ENCODE measurements around the gene ATG7.
A peak's percentile ranks its signal among the peaks of the same experiment; 100 is the strongest.
"Not testable (repeated sequence)": the region's sequence is repeated elsewhere in the genome, so short reads cannot be mapped to it uniquely, and the experiment has no call there.

ATG7 gene

GRCh38 chr3:11445193-11445592, 173.0 kb downstream of the ATG7 start:
- DNase-seq, H3K4me3 Mint-ChIP-seq, H3K27ac Mint-ChIP-seq, H3K27me3 Mint-ChIP-seq, H3K4me1 Mint-ChIP-seq, H3K9me3 Mint-ChIP-seq, ATAC-seq: not testable (repeated sequence)
- peaks cover 22% of the 10 kb centered on the region for H3K36me3 Mint-ChIP-seq (ENCODE audit: low read depth)

- H3K4me3 Mint-ChIP-seq = no peak overlapping the region
- H3K9me3 Mint-ChIP-seq = no peaks in the 10 kb centered on the region
- H3K4me1 Mint-ChIP-seq = no peaks in the 10 kb centered on the region
- DNase-seq (no peak), ATAC-seq (no peak)
- H3K36me3 Mint-ChIP-seq (ENCODE audit: low read depth) = peaks cover 22% of the 10 kb centered on the region
- H3K27ac Mint-ChIP-seq = no peak overlapping the region
- H3K27me3 Mint-ChIP-seq = no peaks in the 10 kb centered on the region
These were observed 173.7 kb downstream of the ATG7 start for GRCh38 chr3:11445883-11446282.

- Mint-ChIP-seq H3K27ac (no peak overlapping the region), H3K36me3 (ENCODE audit: low read depth) (peaks cover 18% of the 10 kb centered on the region), H3K27me3 (no peaks in the 10 kb centered on the region), H3K9me3 (no peaks in the 10 kb centered on the region), H3K4me1 (no peaks in the 10 kb centered on the region), H3K4me3 (no peak overlapping the region)
- ATAC-seq (no peak), DNase-seq (no peak)
These were observed 175.5 kb downstream of the ATG7 start for GRCh38 chr3:11447584-11448200.

GRCh38 chr3:11450015-11450414, 177.8 kb downstream of the ATG7 start:
- H3K9me3 Mint-ChIP-seq = no peaks in the 10 kb centered on the region
- no peak for ATAC-seq
- H3K36me3 Mint-ChIP-seq (ENCODE audit: low read depth) = peaks cover 5% of the 10 kb centered on the region
- no peak for DNase-seq
- H3K4me1 Mint-ChIP-seq = no peaks in the 10 kb centered on the region
- no peaks in the 10 kb centered on the region for H3K27me3 Mint-ChIP-seq
- no peak overlapping the region for H3K27ac Mint-ChIP-seq
- H3K4me3 Mint-ChIP-seq = no peak overlapping the region

- H3K4me3 Mint-ChIP-seq = no peak overlapping the region
- ATAC-seq = no peak
- H3K36me3 Mint-ChIP-seq (ENCODE audit: low read depth) = peaks cover 6% of the 10 kb centered on the region
- DNase-seq = no peak
- no peak overlapping the region for H3K27ac Mint-ChIP-seq
- no peaks in the 10 kb centered on the region for H3K27me3 Mint-ChIP-seq
- no peaks in the 10 kb centered on the region for H3K4me1 Mint-ChIP-seq
- H3K9me3 Mint-ChIP-seq = no peaks in the 10 kb centered on the region
These were observed 180.1 kb downstream of the ATG7 start for GRCh38 chr3:11452312-11452711.

- Mint-ChIP-seq H3K9me3 (no peaks in the 10 kb centered on the region), H3K4me3 (no peak overlapping the region)
These were observed 181.0 kb downstream of the ATG7 start for GRCh38 chr3:11452885-11453847.

GRCh38 chr3:11455956-11456355, 183.8 kb downstream of the ATG7 start:
- no peak for DNase-seq
- no peaks in the 10 kb centered on the region for H3K27me3 Mint-ChIP-seq

More at GRCh38 chr3:11452885-11453847, 181.0 kb downstream of the ATG7 start:
- no peaks in the 10 kb centered on the region for H3K4me1 Mint-ChIP-seq
- no peaks in the 10 kb centered on the region for H3K27me3 Mint-ChIP-seq
- H3K36me3 Mint-ChIP-seq (ENCODE audit: low read depth) = peaks cover 9% of the 10 kb centered on the region
- DNase-seq = no peak
- H3K27ac Mint-ChIP-seq = no peak overlapping the region
- ATAC-seq = no peak

GRCh38 chr3:11457135-11457534, 184.9 kb downstream of the ATG7 start:
- Mint-ChIP-seq H3K36me3 (ENCODE audit: low read depth) (peaks cover 7% of the 10 kb centered on the region), H3K4me1 (no peaks in the 10 kb centered on the region), H3K9me3 (no peaks in the 10 kb centered on the region), H3K27ac (no peak overlapping the region), H3K27me3 (no peaks in the 10 kb centered on the region), H3K4me3 (no peak overlapping the region)
- no peak for DNase-seq
- ATAC-seq = no peak

More at GRCh38 chr3:11455956-11456355, 183.8 kb downstream of the ATG7 start:
- Mint-ChIP-seq H3K4me1 (no peaks in the 10 kb centered on the region), H3K27ac (peak overlapping the region; percentile 28), H3K9me3 (no peaks in the 10 kb centered on the region), H3K4me3 (no peak overlapping the region), H3K36me3 (ENCODE audit: low read depth) (peaks cover 7% of the 10 kb centered on the region)
- ATAC-seq = no peak

- peaks cover 10% of the 10 kb centered on the region for H3K36me3 Mint-ChIP-seq (ENCODE audit: low read depth)
- H3K4me3 Mint-ChIP-seq = no peak overlapping the region
- DNase-seq (no peak), ATAC-seq (no peak)
- H3K4me1 Mint-ChIP-seq = no peaks in the 10 kb centered on the region
- H3K9me3 Mint-ChIP-seq = no peaks in the 10 kb centered on the region
- no peak overlapping the region for H3K27ac Mint-ChIP-seq
- no peaks in the 10 kb centered on the region for H3K27me3 Mint-ChIP-seq
These were observed 187.1 kb downstream of the ATG7 start for GRCh38 chr3:11459186-11459824.

- ATAC-seq (no peak), DNase-seq (no peak)
- Mint-ChIP-seq H3K27me3 (no peaks in the 10 kb centered on the region), H3K9me3 (no peaks in the 10 kb centered on the region), H3K4me3 (no peak overlapping the region), H3K27ac (no peak overlapping the region), H3K36me3 (ENCODE audit: low read depth) (peaks cover 10% of the 10 kb centered on the region), H3K4me1 (no peaks in the 10 kb centered on the region)
These were observed 189.0 kb downstream of the ATG7 start for GRCh38 chr3:11461226-11461625.

GRCh38 chr3:11462673-11463072, 190.5 kb downstream of the ATG7 start:
- not testable (repeated sequence) for H3K4me3 Mint-ChIP-seq; H3K9me3 Mint-ChIP-seq; ATAC-seq; H3K27ac Mint-ChIP-seq; H3K4me1 Mint-ChIP-seq; H3K36me3 Mint-ChIP-seq (ENCODE audit: low read depth); DNase-seq; H3K27me3 Mint-ChIP-seq

- Mint-ChIP-seq H3K27me3 (no peaks in the 10 kb centered on the region), H3K4me1 (no peaks in the 10 kb centered on the region), H3K36me3 (ENCODE audit: low read depth) (peaks cover 12% of the 10 kb centered on the region), H3K9me3 (no peaks in the 10 kb centered on the region), H3K4me3 (no peak overlapping the region), H3K27ac (peak overlapping the region; percentile 48)
- DNase-seq (no peak), ATAC-seq (no peak)
These were observed 191.4 kb downstream of the ATG7 start for GRCh38 chr3:11463591-11463990.

GRCh38 chr3:11464356-11464755, 192.2 kb downstream of the ATG7 start:
- no peaks in the 10 kb centered on the region for H3K27me3 Mint-ChIP-seq
- no peak for DNase-seq
- no peaks in the 10 kb centered on the region for H3K4me1 Mint-ChIP-seq

GRCh38 chr3:11465744-11466616, 193.8 kb downstream of the ATG7 start:
- H3K9me3 Mint-ChIP-seq = no peaks in the 10 kb centered on the region
- DNase-seq (no peak), ATAC-seq (no peak)
- no peak overlapping the region for H3K27ac Mint-ChIP-seq
- no peaks in the 10 kb centered on the region for H3K4me1 Mint-ChIP-seq
- H3K36me3 Mint-ChIP-seq (ENCODE audit: low read depth) = peaks cover 16% of the 10 kb centered on the region
- no peak overlapping the region for H3K4me3 Mint-ChIP-seq
- H3K27me3 Mint-ChIP-seq = no peaks in the 10 kb centered on the region

More at GRCh38 chr3:11464356-11464755, 192.2 kb downstream of the ATG7 start:
- ATAC-seq = no peak
- no peak overlapping the region for H3K4me3 Mint-ChIP-seq
- peaks cover 16% of the 10 kb centered on the region for H3K36me3 Mint-ChIP-seq (ENCODE audit: low read depth)
- H3K9me3 Mint-ChIP-seq = no peaks in the 10 kb centered on the region
- H3K27ac Mint-ChIP-seq = no peak overlapping the region

Data from activated naive CD8-positive, alpha-beta T cell treated with anti-CD3 and anti-CD28 coated beads, Interleukin-2, amount 50 U/mL, for 24 hours (primary cell).